ENCODE results near the gene NXPH1. TPM values are rescaled to one million over a fixed set of nuclear protein-coding genes. Genes with fewer than 3 reads are reported as not detected.

The NXPH1 gene
- total RNA-seq, 3 donors from 2014 or later = 0.29 TPM; not detected in 2

GRCh38 chr7:8531991-8532515 lies 98.6 kb downstream of the NXPH1 start:
- DNase-seq (ENCODE audit: low spot score in 2 of 2) = no peak
- TF ChIP-seq POLR2A (IDR thresholded peaks at IDR 0.05) (no peak), CTCF (IDR thresholded peaks at IDR 0.05) (no peak), POLR2AphosphoS5 (IDR thresholded peaks at IDR 0.05) (no peak)
- no peak overlapping the region for H3K27ac ChIP-seq
- H3K36me3 ChIP-seq = no peaks in the 10 kb centered on the region
- no peaks in the 10 kb centered on the region for H3K4me1 ChIP-seq
- intact Hi-C loops (cut with DNase I; ENCODE audit: low total_unique reads) = no loop called here
- H3K9me3 ChIP-seq = no peaks in the 10 kb centered on the region
- H3K4me3 ChIP-seq = no peak overlapping the region
- H3K27me3 ChIP-seq = no peaks in the 10 kb centered on the region

GRCh38 chr7:8536431-8536830 lies 103.0 kb downstream of the NXPH1 start:
- Histone ChIP-seq H3K4me1 (no peaks in the 10 kb centered on the region), H3K27me3 (no peaks in the 10 kb centered on the region), H3K36me3 (no peaks in the 10 kb centered on the region), H3K9me3 (no peaks in the 10 kb centered on the region), H3K4me3 (no peak overlapping the region), H3K27ac (no peak overlapping the region)
- DNase-seq (ENCODE audit: low spot score in 2 of 2) = no peak
- intact Hi-C loops (cut with DNase I; ENCODE audit: low total_unique reads) = no loop called here
- TF ChIP-seq POLR2AphosphoS5 (IDR thresholded peaks at IDR 0.05) = no peak
- TF ChIP-seq CTCF (IDR thresholded peaks at IDR 0.05) = no peak
- TF ChIP-seq POLR2A (IDR thresholded peaks at IDR 0.05) = no peak

DNA sequence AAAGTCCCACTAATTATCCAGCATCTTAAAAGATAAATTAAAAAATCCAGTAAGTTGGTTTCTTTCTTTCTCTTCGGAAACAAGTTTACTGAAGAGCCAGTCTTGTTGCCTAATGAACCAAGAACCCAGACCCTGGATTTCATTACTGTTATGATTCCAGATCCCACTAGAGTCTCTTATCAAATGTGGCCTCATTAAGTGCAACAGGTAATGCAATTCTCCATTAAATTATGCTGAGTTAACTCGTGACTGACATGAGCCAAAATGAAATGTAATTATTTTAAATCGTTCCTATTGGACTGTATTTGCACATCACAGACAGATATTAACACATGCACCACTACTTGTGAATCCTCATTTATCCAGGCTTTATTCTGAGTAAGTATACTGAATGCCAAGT lies 115.6 kb downstream of the NXPH1 start:
- H3K27me3 ChIP-seq = no peaks in the 10 kb centered on the region
- no peak for DNase-seq (ENCODE audit: low spot score in 2 of 2)
- H3K4me1 ChIP-seq = no peaks in the 10 kb centered on the region
- intact Hi-C loops (cut with DNase I; ENCODE audit: low total_unique reads) = no loop called here
- H3K27ac ChIP-seq = no peak overlapping the region
- no peaks in the 10 kb centered on the region for H3K9me3 ChIP-seq
- TF ChIP-seq POLR2A (IDR thresholded peaks at IDR 0.05) = no peak
- no peak for TF ChIP-seq CTCF (IDR thresholded peaks at IDR 0.05)
- TF ChIP-seq POLR2AphosphoS5 (IDR thresholded peaks at IDR 0.05) = no peak
- no peak overlapping the region for H3K4me3 ChIP-seq
- no peaks in the 10 kb centered on the region for H3K36me3 ChIP-seq

DNA sequence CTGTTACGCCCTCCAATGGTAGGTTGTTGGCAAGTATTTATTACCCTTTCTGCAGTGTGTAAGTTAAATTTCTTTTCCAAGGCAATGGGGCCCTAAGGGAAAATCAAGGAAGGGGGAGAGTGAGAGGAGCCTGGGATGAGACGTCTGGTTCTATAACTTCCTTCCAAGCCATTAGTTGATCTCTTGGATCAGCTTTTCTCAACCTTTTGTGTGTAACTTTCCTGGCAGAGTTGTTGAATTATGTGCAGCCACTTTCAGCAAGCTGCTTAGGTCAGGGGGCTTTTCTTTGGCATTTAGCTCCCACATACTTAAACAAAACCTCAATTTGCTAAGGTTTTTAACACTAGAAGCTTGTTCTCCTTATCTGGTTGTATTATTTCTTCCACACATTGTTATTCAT lies 127.1 kb downstream of the NXPH1 start:
- no peak overlapping the region for H3K4me3 ChIP-seq
- no peaks in the 10 kb centered on the region for H3K36me3 ChIP-seq
- intact Hi-C loops (cut with DNase I; ENCODE audit: low total_unique reads) = no loop called here
- H3K9me3 ChIP-seq = no peaks in the 10 kb centered on the region
- DNase-seq (ENCODE audit: low spot score in 2 of 2) = no peak
- TF ChIP-seq POLR2AphosphoS5 (IDR thresholded peaks at IDR 0.05) (no peak), POLR2A (IDR thresholded peaks at IDR 0.05) (no peak), CTCF (IDR thresholded peaks at IDR 0.05) (no peak)
- H3K27ac ChIP-seq = no peak overlapping the region
- no peaks in the 10 kb centered on the region for H3K4me1 ChIP-seq
- H3K27me3 ChIP-seq = peaks cover 0 to 7% of the 10 kb centered on the region in 2 donors

DNA sequence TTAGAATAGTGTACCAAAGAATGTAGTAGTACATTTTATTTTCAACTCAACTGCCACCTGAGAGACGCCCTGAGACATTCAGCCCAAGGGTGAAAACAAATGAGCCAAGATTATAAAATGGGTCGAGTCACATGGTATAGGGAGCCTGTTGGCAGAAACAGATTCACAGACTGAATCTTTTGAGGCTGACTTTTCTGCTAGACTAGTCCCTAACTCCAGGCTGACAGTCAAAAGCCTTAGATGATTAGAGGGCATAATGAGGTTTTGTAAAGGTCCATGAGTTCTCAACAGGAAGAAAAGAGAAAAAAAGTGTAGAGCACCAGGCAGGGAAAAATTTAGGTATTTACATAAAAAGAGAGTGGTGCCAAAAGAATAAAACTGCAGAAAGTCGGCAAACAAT lies 128.0 kb downstream of the NXPH1 start:
- no peaks in the 10 kb centered on the region for H3K9me3 ChIP-seq
- H3K27ac ChIP-seq = no peak overlapping the region
- H3K27me3 ChIP-seq = peaks cover 0 to 7% of the 10 kb centered on the region in 2 donors
- intact Hi-C loops (cut with DNase I; ENCODE audit: low total_unique reads) = no loop called here
- DNase-seq (ENCODE audit: low spot score in 2 of 2) = no peak
- no peak overlapping the region for H3K4me3 ChIP-seq
- H3K36me3 ChIP-seq = no peaks in the 10 kb centered on the region
- TF ChIP-seq POLR2A (IDR thresholded peaks at IDR 0.05) (no peak), POLR2AphosphoS5 (IDR thresholded peaks at IDR 0.05) (no peak), CTCF (IDR thresholded peaks at IDR 0.05) (no peak)
- no peaks in the 10 kb centered on the region for H3K4me1 ChIP-seq
